ENCODE results near the gene SHISAL2A.

Gene SHISAL2A

GRCh38 chr1:52667290-52667689, 34.3 kb downstream of the SHISAL2A start:
- no peak for TF ChIP-seq CSDC2 (CRISPR knock-in tag; IDR thresholded peaks at IDR 0.05)
- no peak for TF ChIP-seq ESRRG (CRISPR knock-in tag; IDR thresholded peaks at IDR 0.05)
- TF ChIP-seq ARNTL (CRISPR knock-in tag; IDR thresholded peaks at IDR 0.05; ENCODE audit: borderline replicate concordance, low read depth) = no peak
- no peak for TF ChIP-seq TCF4 (CRISPR knock-in tag; IDR thresholded peaks at IDR 0.05; ENCODE audit: borderline replicate concordance)
- no peak for TF ChIP-seq PATZ1 (CRISPR knock-in tag; IDR thresholded peaks at IDR 0.05; ENCODE audit: borderline replicate concordance)
- no peak for TF ChIP-seq ZNF70 (CRISPR knock-in tag; IDR thresholded peaks at IDR 0.05)
- TF ChIP-seq CSRNP3 (CRISPR knock-in tag; IDR thresholded peaks at IDR 0.05) = no peak
- no peak for TF ChIP-seq ISL1 (CRISPR knock-in tag; IDR thresholded peaks at IDR 0.05)
- TF ChIP-seq ZNF8 (CRISPR knock-in tag; IDR thresholded peaks at IDR 0.05) = no peak
- TF ChIP-seq TOX (CRISPR knock-in tag; IDR thresholded peaks at IDR 0.05; ENCODE audit: borderline replicate concordance) = no peak
- no peak for TF ChIP-seq BACH2 (CRISPR knock-in tag; IDR thresholded peaks at IDR 0.05; ENCODE audit: borderline replicate concordance)
- no peak for TF ChIP-seq CREB5 (CRISPR knock-in tag; IDR thresholded peaks at IDR 0.05; ENCODE audit: low read depth)
- TF ChIP-seq ZNF565 (CRISPR knock-in tag; conservative IDR thresholded peaks at IDR 0.05; ENCODE audit: low read depth) = no peak
- TF ChIP-seq TSHZ2 (CRISPR knock-in tag; IDR thresholded peaks at IDR 0.05) = no peak
- no peak for TF ChIP-seq SNAI2 (CRISPR knock-in tag; IDR thresholded peaks at IDR 0.05)
- TF ChIP-seq ZC3H10 (CRISPR knock-in tag; IDR thresholded peaks at IDR 0.05) = no peak
- no peak for TF ChIP-seq RARB (CRISPR knock-in tag; IDR thresholded peaks at IDR 0.05)
- ATAC-seq = no peak

GRCh38 chr1:52667984-52668383, 35.0 kb downstream of the SHISAL2A start:
- TF ChIP-seq ZC3H10 (CRISPR knock-in tag; IDR thresholded peaks at IDR 0.05) = no peak
- no peak for TF ChIP-seq TOX (CRISPR knock-in tag; IDR thresholded peaks at IDR 0.05; ENCODE audit: borderline replicate concordance)
- TF ChIP-seq CSDC2 (CRISPR knock-in tag; IDR thresholded peaks at IDR 0.05) = no peak
- TF ChIP-seq ARNTL (CRISPR knock-in tag; IDR thresholded peaks at IDR 0.05; ENCODE audit: borderline replicate concordance, low read depth) = no peak
- no peak for TF ChIP-seq PPARA (CRISPR knock-in tag; IDR thresholded peaks at IDR 0.05; ENCODE audit: borderline replicate concordance)
- TF ChIP-seq CSRNP3 (CRISPR knock-in tag; IDR thresholded peaks at IDR 0.05) = no peak
- no peak for TF ChIP-seq ISL1 (CRISPR knock-in tag; IDR thresholded peaks at IDR 0.05)
- no peak for TF ChIP-seq TCF4 (CRISPR knock-in tag; IDR thresholded peaks at IDR 0.05; ENCODE audit: borderline replicate concordance)
- TF ChIP-seq TSHZ2 (CRISPR knock-in tag; IDR thresholded peaks at IDR 0.05) = no peak
- no peak for TF ChIP-seq RARB (CRISPR knock-in tag; IDR thresholded peaks at IDR 0.05)
- TF ChIP-seq ZNF70 (CRISPR knock-in tag; IDR thresholded peaks at IDR 0.05) = no peak
- no peak for TF ChIP-seq CREB5 (CRISPR knock-in tag; IDR thresholded peaks at IDR 0.05; ENCODE audit: low read depth)
- no peak for TF ChIP-seq BACH2 (CRISPR knock-in tag; IDR thresholded peaks at IDR 0.05; ENCODE audit: borderline replicate concordance)
- no peak for TF ChIP-seq ZFP3 (CRISPR knock-in tag; IDR thresholded peaks at IDR 0.05)
- no peak for ATAC-seq

Data from SK-N-SH treated with all-trans-retinoic acid at 6 μM for 48 hours (cell line).